ENCODE results near the gene ASB18. TPM values are rescaled to one million over a fixed set of nuclear protein-coding genes. Genes with fewer than 3 reads are reported as not detected.

Gene ASB18
- total and polyA plus RNA-seq, 10 of the 15 experiments (the other 5 are each of a cell fraction or from before 2014, with no cell fraction given) = not detected

- intact Hi-C loops (cut with micrococcal nuclease; ENCODE audit: unreplicated experiment) = no loop called here
- WGBS (ENCODE audit: insufficient coverage, insufficient replicate concordance, low lambda C conversion rate, missing lambda C conversion rate) = 25% methylated on average over 3 of the region's 3 CpGs
- in situ Hi-C loops (cut with MboI) = no loop called here
- Histone ChIP-seq H3K4me1 (ENCODE audit: control insufficient read depth, insufficient read depth, low read length) (no peaks in the 10 kb centered on the region), H3K36me3 (ENCODE audit: control insufficient read depth in 2 of 2, insufficient read depth in 2 of 2, low read length in 1 of 2) (no peaks in the 10 kb centered on the region), H3K4me3 (no peak overlapping the region), H3K79me2 (ENCODE audit: control insufficient read depth, insufficient read depth, low read length) (no peaks in the 10 kb centered on the region), H2AFZ (ENCODE audit: control insufficient read depth, low read depth, low read length) (no peak overlapping the region), H4K20me1 (ENCODE audit: control insufficient read depth, insufficient read depth) (no peaks in the 10 kb centered on the region), H3K9ac (ENCODE audit: control insufficient read depth, insufficient read depth, low read length) (no peak overlapping the region), H3K4me2 (ENCODE audit: control insufficient read depth, insufficient read depth) (no peak overlapping the region), H3K27ac (ENCODE audit: control insufficient read depth, insufficient read depth) (no peak overlapping the region), H3K9me3 (replicated peaks; ENCODE audit: control insufficient read depth, insufficient read depth, low read length) (no peaks in the 10 kb centered on the region; the same call in 2 of the 3 replicates), H3K27me3 (replicated peaks in 1 of 2; ENCODE audit: control insufficient read depth in 2 of 2, insufficient read depth in 2 of 2, low read length in 1 of 2) (no peaks in the 10 kb centered on the region)
- ChIA-PET RAD21 (ENCODE audit: unreplicated experiment) (no interaction called here), POLR2A (no interaction called here), SMC1A (ENCODE audit: uncharacterized antibody, unreplicated experiment) (no interaction called here), CTCF (no interaction called here)
- FAIRE-seq (no peak), DNase-seq (ENCODE audit: low read depth, low spot score) (no peak), ATAC-seq (no peak)
- TF ChIP-seq ELK1 (IDR thresholded peaks at IDR 0.05; ENCODE audit: low read depth, low read length) = no peak
- TF ChIP-seq JUND (IDR thresholded peaks at IDR 0.05; ENCODE audit: low read depth, low read length) = no peak
- TF ChIP-seq NFYA (IDR thresholded peaks at IDR 0.05; ENCODE audit: borderline replicate concordance, low read depth, low read length) = no peak
- no peak for TF ChIP-seq POLR2A (IDR thresholded peaks at IDR 0.05; ENCODE audit: low read depth, low read length)
- no peak for TF ChIP-seq ZNF24 (IDR thresholded peaks at IDR 0.05)
- TF ChIP-seq ASH2L (IDR thresholded peaks at IDR 0.05; ENCODE audit: borderline replicate concordance, low read depth) = no peak
- BruUV-seq (replicated peaks) = no TSS peak
Observed at GRCh38 chr2:236250286-236250685, 13.9 kb downstream of the ASB18 start.

- in situ Hi-C loops (cut with MboI) = no loop called here
Observed at GRCh38 chr2:236249066-236249465, 15.1 kb downstream of the ASB18 start.

More at GRCh38 chr2:236249066-236249465, 15.1 kb downstream of the ASB18 start:
- Histone ChIP-seq H3K4me3 (no peak overlapping the region), H3K27me3 (replicated peaks in 1 of 2; ENCODE audit: control insufficient read depth in 2 of 2, insufficient read depth in 2 of 2, low read length in 1 of 2) (no peaks in the 10 kb centered on the region), H3K36me3 (ENCODE audit: control insufficient read depth in 2 of 2, insufficient read depth in 2 of 2, low read length in 1 of 2) (no peaks in the 10 kb centered on the region), H4K20me1 (ENCODE audit: control insufficient read depth, insufficient read depth) (no peaks in the 10 kb centered on the region), H2AFZ (ENCODE audit: control insufficient read depth, low read depth, low read length) (no peak overlapping the region), H3K9ac (ENCODE audit: control insufficient read depth, insufficient read depth, low read length) (no peak overlapping the region), H3K4me1 (ENCODE audit: control insufficient read depth, insufficient read depth, low read length) (no peaks in the 10 kb centered on the region), H3K4me2 (ENCODE audit: control insufficient read depth, insufficient read depth) (no peak overlapping the region), H3K9me3 (replicated peaks; ENCODE audit: control insufficient read depth, insufficient read depth, low read length) (no peaks in the 10 kb centered on the region; the same call in 2 of the 3 replicates), H3K79me2 (ENCODE audit: control insufficient read depth, insufficient read depth, low read length) (no peaks in the 10 kb centered on the region), H3K27ac (ENCODE audit: control insufficient read depth, insufficient read depth) (no peak overlapping the region)
- DNase-seq (ENCODE audit: low read depth, low spot score) = no peak
- FAIRE-seq = no peak
- TF ChIP-seq CBX3 (IDR thresholded peaks at IDR 0.05; ENCODE audit: borderline replicate concordance, low read depth) (no peak), ASH2L (IDR thresholded peaks at IDR 0.05; ENCODE audit: borderline replicate concordance, low read depth) (no peak), PKNOX1 (IDR thresholded peaks at IDR 0.05) (no peak), JUND (IDR thresholded peaks at IDR 0.05; ENCODE audit: low read depth, low read length) (no peak), ZZZ3 (IDR thresholded peaks at IDR 0.05; ENCODE audit: control insufficient read depth, insufficient read length, low read depth) (no peak), TCF12 (IDR thresholded peaks at IDR 0.05; ENCODE audit: low read depth, low read length) (no peak), YY1 (IDR thresholded peaks at IDR 0.05; ENCODE audit: low read depth, low read length) (no peak), SUZ12 (IDR thresholded peaks at IDR 0.05; ENCODE audit: unreplicated experiment) (no peak), BCL3 (IDR thresholded peaks at IDR 0.05; ENCODE audit: borderline replicate concordance, insufficient read depth, low read depth, low read length, poor library complexity, severe bottlenecking) (no peak), CBFB (IDR thresholded peaks at IDR 0.05; ENCODE audit: low read depth) (no peak)
- ChIA-PET POLR2A (no interaction called here), SMC1A (ENCODE audit: uncharacterized antibody, unreplicated experiment) (no interaction called here), CTCF (no interaction called here), RAD21 (ENCODE audit: unreplicated experiment) (no interaction called here)
- 15% methylated on average over 2 of the region's 2 CpGs for WGBS (ENCODE audit: insufficient coverage, insufficient replicate concordance, low lambda C conversion rate, missing lambda C conversion rate)
- no peak for ATAC-seq
- no TSS peak for BruUV-seq (replicated peaks)
- intact Hi-C loops (cut with micrococcal nuclease; ENCODE audit: unreplicated experiment) = no loop called here

Data from GM12878 (cell line).